Large intestine (tissue), 3 donors: Measurements from ENCODE around the gene GREM1. TPM values are rescaled to one million over a fixed set of nuclear protein-coding genes. Genes with fewer than 3 reads are reported as not detected.

Experiments used
- DNase-seq, 2 donors: peaks; one replicate each; pipeline versions ENCODE4 v3.0.0 to v3.0.0-alpha.2; 2013
- H3K27ac ChIP-seq: one replicate; pipeline ENCODE4 v1.5.1; 2013; ENCODE audit warnings: low read length
- H3K27me3 ChIP-seq: 2 replicates; pipeline ENCODE4 v1.6.1; 2013; ENCODE audit warnings: low read length; ENCODE audit not compliant: control insufficient read depth, insufficient read depth
- H3K36me3 ChIP-seq: 2 replicates; pipeline ENCODE4 v1.6.1; 2013; ENCODE audit warnings: low read length; ENCODE audit not compliant: control insufficient read depth, insufficient read depth
- H3K4me1 ChIP-seq: one replicate; pipeline ENCODE4 v1.6.1; 2013; ENCODE audit warnings: low read length; ENCODE audit not compliant: control insufficient read depth, insufficient read depth
- H3K4me3 ChIP-seq: one replicate; pipeline ENCODE4 v1.5.1; 2013; ENCODE audit warnings: low read length
- H3K9me3 ChIP-seq: one replicate; pipeline ENCODE4 v1.6.1; 2013; ENCODE audit warnings: mild to moderate bottlenecking, low read depth, low read length, moderate library complexity; ENCODE audit not compliant: control insufficient read depth
- WGBS: methylation state at CpG from one replicate; pipeline ENCODE4 v1.1.5; 2013; ENCODE audit warnings: low lambda C conversion rate; ENCODE audit not compliant: insufficient coverage; 5-methylcytosine and 5-hydroxymethylcytosine counted together
- polyA plus RNA-seq: library from polyadenylated mRNA; unstranded; fragments of 120-200 nt; gene quantifications from one replicate; pipeline ENCODE4 v1.2.1, GENCODE V29; 2013

Gene GREM1
- polyA plus RNA-seq, 1 donor = 26.2 TPM

GRCh38 chr15:32746116-32746857 is 28.5 kb downstream of the GREM1 start:
- Histone ChIP-seq H3K27ac (no peak overlapping the region), H3K36me3 (no peaks in the 10 kb centered on the region), H3K9me3 (no peaks in the 10 kb centered on the region), H3K27me3 (no peaks in the 10 kb centered on the region), H3K4me1 (no peaks in the 10 kb centered on the region), H3K4me3 (no peak overlapping the region)
- 82% methylated on average over 3 of the region's 4 CpGs for WGBS
- DNase-seq = no peak

- WGBS = no CpG with 5 or more reads among the region's 4 CpGs
- no peak overlapping the region for H3K27ac ChIP-seq
- no peaks in the 10 kb centered on the region for H3K9me3 ChIP-seq
- no peak for DNase-seq
- H3K4me1 ChIP-seq = no peaks in the 10 kb centered on the region
- H3K4me3 ChIP-seq = no peak overlapping the region
- no peaks in the 10 kb centered on the region for H3K36me3 ChIP-seq
- H3K27me3 ChIP-seq = no peaks in the 10 kb centered on the region
Observed at GRCh38 chr15:32747921-32748342, 30.1 kb downstream of the GREM1 start.

- Histone ChIP-seq H3K4me1 (no peaks in the 10 kb centered on the region), H3K4me3 (no peak overlapping the region), H3K27me3 (no peaks in the 10 kb centered on the region), H3K27ac (no peak overlapping the region), H3K36me3 (no peaks in the 10 kb centered on the region), H3K9me3 (no peaks in the 10 kb centered on the region)
- DNase-seq = no peak
- WGBS = no CpG with 5 or more reads among the region's 3 CpGs
Observed at GRCh38 chr15:32750979-32751378, 33.2 kb downstream of the GREM1 start.

GRCh38 chr15:32757426-32757825 is 39.6 kb downstream of the GREM1 start:
- no peak for DNase-seq
- H3K4me3 ChIP-seq = no peak overlapping the region
- H3K27ac ChIP-seq = no peak overlapping the region
- WGBS = 88% methylated on average over 2 of the region's 2 CpGs
- no peaks in the 10 kb centered on the region for H3K27me3 ChIP-seq
- no peaks in the 10 kb centered on the region for H3K9me3 ChIP-seq
- no peaks in the 10 kb centered on the region for H3K36me3 ChIP-seq
- H3K4me1 ChIP-seq = no peaks in the 10 kb centered on the region

GRCh38 chr15:32763295-32763694 is 45.5 kb downstream of the GREM1 start:
- H3K27ac ChIP-seq = no peak overlapping the region
- H3K36me3 ChIP-seq = no peaks in the 10 kb centered on the region
- no peaks in the 10 kb centered on the region for H3K27me3 ChIP-seq
- no peak overlapping the region for H3K4me3 ChIP-seq
- no CpG with 5 or more reads among the region's 1 CpG for WGBS
- no peaks in the 10 kb centered on the region for H3K9me3 ChIP-seq
- H3K4me1 ChIP-seq = no peaks in the 10 kb centered on the region
- no peak for DNase-seq

GRCh38 chr15:32765236-32765635 is 47.4 kb downstream of the GREM1 start:
- DNase-seq = no peak
- H3K4me1 ChIP-seq = no peaks in the 10 kb centered on the region
- no peak overlapping the region for H3K4me3 ChIP-seq
- H3K27ac ChIP-seq = no peak overlapping the region
- no peaks in the 10 kb centered on the region for H3K9me3 ChIP-seq
- WGBS = 100% methylated on average over 1 of the region's 4 CpGs
- H3K27me3 ChIP-seq = no peaks in the 10 kb centered on the region
- no peaks in the 10 kb centered on the region for H3K36me3 ChIP-seq

- Histone ChIP-seq H3K4me3 (no peak overlapping the region), H3K4me1 (no peaks in the 10 kb centered on the region), H3K36me3 (no peaks in the 10 kb centered on the region), H3K9me3 (no peaks in the 10 kb centered on the region), H3K27me3 (no peaks in the 10 kb centered on the region), H3K27ac (no peak overlapping the region)
- no CpG with 5 or more reads among the region's 3 CpGs for WGBS
- DNase-seq = no peak
Observed at GRCh38 chr15:32766101-32766500, 48.3 kb downstream of the GREM1 start.

GRCh38 chr15:32767236-32767635 is 49.4 kb downstream of the GREM1 start:
- no peaks in the 10 kb centered on the region for H3K9me3 ChIP-seq
- no peaks in the 10 kb centered on the region for H3K27me3 ChIP-seq
- WGBS = no CpG with 5 or more reads among the region's 1 CpG
- H3K36me3 ChIP-seq = no peaks in the 10 kb centered on the region
- H3K27ac ChIP-seq = no peak overlapping the region
- H3K4me3 ChIP-seq = no peak overlapping the region
- no peaks in the 10 kb centered on the region for H3K4me1 ChIP-seq
- DNase-seq = no peak

- no CpG with 5 or more reads among the region's 4 CpGs for WGBS
Observed at GRCh38 chr15:32774022-32774421, 56.2 kb downstream of the GREM1 start.

GRCh38 chr15:32775103-32775502 is 57.3 kb downstream of the GREM1 start:
- no peaks in the 10 kb centered on the region for H3K4me1 ChIP-seq
- no peak overlapping the region for H3K27ac ChIP-seq
- no peaks in the 10 kb centered on the region for H3K27me3 ChIP-seq
- H3K36me3 ChIP-seq = no peaks in the 10 kb centered on the region
- H3K9me3 ChIP-seq = no peaks in the 10 kb centered on the region
- H3K4me3 ChIP-seq = no peak overlapping the region
- DNase-seq = no peak
- no CpG with 5 or more reads among the region's 3 CpGs for WGBS

More at GRCh38 chr15:32774022-32774421, 56.2 kb downstream of the GREM1 start:
- Histone ChIP-seq H3K27ac (no peak overlapping the region), H3K9me3 (no peaks in the 10 kb centered on the region), H3K36me3 (no peaks in the 10 kb centered on the region), H3K4me3 (no peak overlapping the region), H3K4me1 (no peaks in the 10 kb centered on the region), H3K27me3 (no peaks in the 10 kb centered on the region)
- DNase-seq = no peak
